ENCODE measurements around the gene NFKBIE.

DNA sequence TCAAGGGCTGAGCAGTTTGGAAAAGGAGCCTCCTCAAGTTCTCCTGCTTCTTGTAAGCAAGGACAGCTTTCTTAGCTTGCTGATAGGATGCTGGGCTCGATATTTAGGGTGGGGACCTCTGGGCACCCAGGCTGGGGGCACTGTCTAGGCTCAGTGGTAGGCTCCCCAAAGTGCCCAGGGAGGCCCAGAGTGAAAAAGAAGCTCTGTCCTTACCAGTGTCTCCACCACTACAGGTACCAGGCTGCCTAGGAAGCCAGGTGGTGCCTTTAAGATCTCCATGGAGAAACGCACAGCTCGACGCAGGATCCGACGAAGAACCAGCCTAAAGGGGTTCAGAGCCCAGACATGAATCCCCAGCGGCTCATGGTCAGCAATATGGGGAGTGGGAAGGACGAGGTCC, 41.4 kb upstream of the NFKBIE start:
- TF ChIP-seq POLR2A (IDR thresholded peaks at IDR 0.05; ENCODE audit: low read depth, low read length): no peak
- TF ChIP-seq TAF1 (IDR thresholded peaks at IDR 0.05; ENCODE audit: borderline replicate concordance, low read depth, low read length): no peak

Data from GM12892 (cell line).